Neural progenitor cell (in vitro differentiated cells): ENCODE measurements around the gene TAS2R41.

ENCODE experiments used
- EZH2 ChIP-seq: fragments of 200-600 bp; sonication (generic); IDR thresholded peaks from 2 replicates; pipeline ENCODE4 v1.6.1; 2017; ENCODE audit warnings: antibody characterized with exemption, mild to moderate bottlenecking, moderate library complexity
- EZH2phosphoT487 ChIP-seq: fragments of 200-600 bp; sonication (generic); IDR thresholded peaks from 2 replicates; pipeline ENCODE4 v1.6.1; 2017; ENCODE audit warnings: antibody characterized with exemption
- TF ChIP-seq, protein P1 (sequence below): fragments of 200-600 bp; sonication (generic); IDR thresholded peaks from 2 replicates; pipeline ENCODE4 v1.5.1; 2017; ENCODE audit warnings: antibody characterized with exemption, mild to moderate bottlenecking

- TF ChIP-seq, protein P1, sequence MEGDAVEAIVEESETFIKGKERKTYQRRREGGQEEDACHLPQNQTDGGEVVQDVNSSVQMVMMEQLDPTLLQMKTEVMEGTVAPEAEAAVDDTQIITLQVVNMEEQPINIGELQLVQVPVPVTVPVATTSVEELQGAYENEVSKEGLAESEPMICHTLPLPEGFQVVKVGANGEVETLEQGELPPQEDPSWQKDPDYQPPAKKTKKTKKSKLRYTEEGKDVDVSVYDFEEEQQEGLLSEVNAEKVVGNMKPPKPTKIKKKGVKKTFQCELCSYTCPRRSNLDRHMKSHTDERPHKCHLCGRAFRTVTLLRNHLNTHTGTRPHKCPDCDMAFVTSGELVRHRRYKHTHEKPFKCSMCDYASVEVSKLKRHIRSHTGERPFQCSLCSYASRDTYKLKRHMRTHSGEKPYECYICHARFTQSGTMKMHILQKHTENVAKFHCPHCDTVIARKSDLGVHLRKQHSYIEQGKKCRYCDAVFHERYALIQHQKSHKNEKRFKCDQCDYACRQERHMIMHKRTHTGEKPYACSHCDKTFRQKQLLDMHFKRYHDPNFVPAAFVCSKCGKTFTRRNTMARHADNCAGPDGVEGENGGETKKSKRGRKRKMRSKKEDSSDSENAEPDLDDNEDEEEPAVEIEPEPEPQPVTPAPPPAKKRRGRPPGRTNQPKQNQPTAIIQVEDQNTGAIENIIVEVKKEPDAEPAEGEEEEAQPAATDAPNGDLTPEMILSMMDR: no peak
- TF ChIP-seq EZH2phosphoT487: no peak
- no peak for TF ChIP-seq EZH2
Observed at GRCh38 chr7:143480501-143480900, 2.8 kb downstream of the TAS2R41 start.
